ENCODE results near the gene EHD1. TPM values are rescaled to one million over a fixed set of nuclear protein-coding genes. Genes with fewer than 3 reads are reported as not detected.

The EHD1 gene
- total and polyA plus RNA-seq, 4 donors = 14.4 to 122 (median 45.3) TPM

DNA sequence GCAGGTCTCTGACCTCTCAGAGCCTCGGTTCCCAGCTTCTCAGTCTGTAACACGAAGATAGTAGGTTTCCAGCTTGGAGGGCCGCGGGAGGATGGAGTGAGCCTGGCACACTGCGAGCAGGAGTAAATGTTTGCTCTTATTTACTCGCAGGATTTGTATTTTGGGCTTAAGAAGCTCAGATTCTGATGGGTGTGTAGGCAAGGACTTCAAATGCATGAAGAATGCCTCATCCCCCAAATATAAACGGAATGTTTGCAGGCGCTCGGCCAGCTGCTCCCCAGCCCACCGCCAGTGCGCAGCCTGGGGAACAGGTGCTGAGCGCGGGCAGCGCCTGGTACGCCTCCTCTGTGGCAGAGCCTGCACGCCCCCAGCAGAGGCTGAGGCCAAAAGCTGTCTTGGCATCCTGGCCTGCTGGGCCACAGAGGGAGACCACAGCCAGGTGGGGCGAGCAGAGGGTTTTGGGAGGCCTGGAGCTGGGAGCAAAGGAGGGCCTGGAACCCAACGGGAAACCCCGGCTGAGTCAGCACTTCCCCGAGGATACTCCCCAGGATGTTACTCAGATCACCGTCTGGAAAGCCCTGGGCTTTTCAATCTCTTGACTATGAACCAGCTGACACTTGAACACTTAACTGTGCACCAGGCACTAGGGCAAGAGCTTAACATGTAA lies 9.4 kb downstream of the EHD1 start:
- H3K27ac ChIP-seq (ENCODE audit: low read depth in 1 of 2, low read length in 2 of 2) = peak overlapping the region; percentile 5 to 75
- DNase-seq (peak; percentile 75 to 88), ATAC-seq (ENCODE audit: low FRiP score) (no peak)
- intact Hi-C loops (cut with DNase I) = no loop called here
- WGBS, 2 donors = 11 to 21% methylated on average over 21 of the region's 21 CpGs
- no peaks in the 10 kb centered on the region for H3K9me3 ChIP-seq (ENCODE audit: control insufficient read depth, low read length)
- no peaks in the 10 kb centered on the region for H3K27me3 ChIP-seq (ENCODE audit: control insufficient read depth in 1 of 2, insufficient read depth in 2 of 2, low read length in 1 of 2)
- peaks cover 0 to 7% of the 10 kb centered on the region in 2 donors for H3K36me3 ChIP-seq (ENCODE audit: control insufficient read depth in 1 of 2, insufficient read depth in 2 of 2, low read length in 1 of 2)
- H3K4me3 ChIP-seq (ENCODE audit: low read length in 2 of 2) = no peak overlapping the region
- H3K4me1 ChIP-seq (ENCODE audit: control insufficient read depth in 1 of 2, insufficient read depth in 2 of 2, low read length in 2 of 2) = peaks cover 0 to 2% of the 10 kb centered on the region in 2 donors

DNA sequence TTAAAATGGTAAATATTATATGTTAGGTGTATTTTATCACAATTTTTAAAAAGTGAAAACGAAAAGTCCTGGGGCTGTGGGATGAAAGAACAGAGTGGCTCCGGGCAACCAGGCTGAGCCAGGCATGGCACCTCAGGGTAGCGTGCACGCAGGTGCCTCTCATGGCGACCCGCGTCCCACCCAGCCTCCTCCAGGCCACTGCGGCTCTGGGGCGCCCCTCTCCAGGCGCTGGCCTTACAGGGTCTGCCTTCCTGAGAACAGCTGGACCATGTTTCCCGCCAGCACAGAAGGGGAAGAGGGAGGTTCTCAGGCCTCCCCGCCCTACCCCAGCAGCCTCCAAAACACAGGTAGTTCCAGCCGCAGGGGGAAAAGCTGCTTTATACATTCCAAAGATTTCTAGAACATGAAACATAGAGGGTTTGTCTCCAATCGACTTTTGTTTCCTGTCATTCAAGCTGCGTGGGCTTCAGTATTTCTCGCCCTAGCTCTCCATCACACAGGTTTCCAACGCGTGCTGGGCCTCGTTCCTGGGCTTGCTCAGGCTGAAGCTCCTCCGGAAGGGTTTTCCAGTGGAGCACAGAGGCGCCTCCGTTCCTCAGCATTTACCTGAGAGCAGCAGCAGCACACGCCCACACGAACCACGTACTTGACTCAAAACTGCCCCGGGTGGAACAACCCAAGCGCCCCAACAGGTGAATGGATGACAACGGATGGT lies 10.5 kb downstream of the EHD1 start:
- Histone ChIP-seq H3K36me3 (ENCODE audit: control insufficient read depth in 1 of 2, insufficient read depth in 2 of 2, low read length in 1 of 2) (peaks cover 0 to 2% of the 10 kb centered on the region in 2 donors), H3K4me3 (ENCODE audit: low read length in 2 of 2) (no peak overlapping the region), H3K9me3 (ENCODE audit: control insufficient read depth, low read length) (no peaks in the 10 kb centered on the region), H3K4me1 (ENCODE audit: control insufficient read depth in 1 of 2, insufficient read depth in 2 of 2, low read length in 2 of 2) (peaks cover 0 to 2% of the 10 kb centered on the region in 2 donors), H3K27ac (ENCODE audit: low read depth in 1 of 2, low read length in 2 of 2) (peak overlapping the region in 1 of 2 donors; percentile 31), H3K27me3 (ENCODE audit: control insufficient read depth in 1 of 2, insufficient read depth in 2 of 2, low read length in 1 of 2) (no peaks in the 10 kb centered on the region)
- DNase-seq (no peak), ATAC-seq (ENCODE audit: low FRiP score) (no peak)
- intact Hi-C loops (cut with DNase I) = no loop called here
- WGBS, 2 donors = 83 to 86% methylated on average over 28 of the region's 28 CpGs

DNA sequence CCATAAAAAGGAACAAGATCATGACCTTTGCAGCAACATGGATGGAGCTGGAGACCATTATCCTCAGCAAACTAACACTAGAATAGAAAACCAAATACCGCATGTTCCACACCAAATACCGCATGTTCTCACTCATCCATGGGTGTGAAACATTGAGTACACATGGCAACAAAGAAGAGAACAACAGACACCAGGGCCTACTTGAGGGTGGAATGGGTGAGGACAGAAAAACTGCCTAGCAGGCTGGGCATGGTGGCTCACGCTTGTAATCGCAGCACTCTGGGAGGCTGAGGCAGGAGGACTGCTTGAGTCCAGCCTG lies 12.3 kb downstream of the EHD1 start:
- DNase-seq (no peak), ATAC-seq (ENCODE audit: low FRiP score) (no peak)
- no peaks in the 10 kb centered on the region for H3K36me3 ChIP-seq (ENCODE audit: control insufficient read depth in 1 of 2, insufficient read depth in 2 of 2, low read length in 1 of 2)
- no peaks in the 10 kb centered on the region for H3K9me3 ChIP-seq (ENCODE audit: control insufficient read depth, low read length)
- 94 to 98% methylated on average over 4 of the region's 4 CpGs for WGBS, 2 donors
- H3K27ac ChIP-seq (ENCODE audit: low read depth in 1 of 2, low read length in 2 of 2) = peak overlapping the region in 1 of 2 donors; percentile 80
- H3K4me3 ChIP-seq (ENCODE audit: low read length in 2 of 2) = no peak overlapping the region
- intact Hi-C loops (cut with DNase I) = no loop called here
- no peaks in the 10 kb centered on the region for H3K27me3 ChIP-seq (ENCODE audit: control insufficient read depth in 1 of 2, insufficient read depth in 2 of 2, low read length in 1 of 2)
- H3K4me1 ChIP-seq (ENCODE audit: control insufficient read depth in 1 of 2, insufficient read depth in 2 of 2, low read length in 2 of 2) = no peaks in the 10 kb centered on the region

DNA sequence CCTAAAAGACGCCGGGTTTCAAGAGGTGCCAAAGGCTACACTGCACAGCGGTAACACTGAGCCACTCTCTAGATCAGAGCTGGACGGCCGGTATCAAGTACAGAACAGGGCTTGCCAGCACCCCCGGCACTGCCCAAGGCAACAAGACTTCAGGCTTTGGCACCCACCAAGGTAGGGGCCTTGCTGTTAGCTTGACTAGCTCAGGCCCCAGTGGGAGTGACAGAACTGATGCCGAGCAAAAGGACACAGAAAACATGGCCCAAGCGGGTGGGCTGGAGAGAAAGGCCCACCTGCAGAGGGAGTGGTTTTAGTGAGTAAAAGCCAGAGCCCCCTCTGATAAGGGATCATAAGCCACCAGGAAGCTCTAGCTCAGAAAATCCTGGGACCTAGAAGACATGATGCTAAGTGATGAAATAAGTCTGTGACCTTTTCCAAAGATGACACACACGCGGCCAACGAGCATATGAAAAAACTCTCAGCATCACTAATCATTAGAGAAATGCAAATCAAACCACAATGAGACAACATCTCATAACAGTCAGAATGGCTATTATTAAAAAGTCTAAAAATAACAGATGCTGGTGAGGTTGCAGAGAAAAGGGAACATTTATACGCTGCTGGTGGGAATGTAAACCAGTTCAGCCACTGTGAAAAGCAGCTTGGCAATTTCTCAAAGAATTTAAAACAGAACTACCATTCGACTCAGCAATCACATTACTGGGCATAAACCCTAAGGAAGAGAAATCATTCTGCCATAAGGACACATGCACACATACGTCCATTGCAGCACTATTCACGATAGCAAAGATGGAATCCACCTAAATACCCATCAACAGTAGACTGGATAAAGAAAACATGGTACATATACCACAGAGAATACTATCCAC lies 12.9 kb downstream of the EHD1 start:
- no peaks in the 10 kb centered on the region for H3K9me3 ChIP-seq (ENCODE audit: control insufficient read depth, low read length)
- no peaks in the 10 kb centered on the region for H3K4me1 ChIP-seq (ENCODE audit: control insufficient read depth in 1 of 2, insufficient read depth in 2 of 2, low read length in 2 of 2)
- peak overlapping the region; percentile 90 to 96 for H3K27ac ChIP-seq (ENCODE audit: low read depth in 1 of 2, low read length in 2 of 2)
- ATAC-seq (ENCODE audit: low FRiP score) (peak; percentile 56), DNase-seq (no peak)
- no peaks in the 10 kb centered on the region for H3K36me3 ChIP-seq (ENCODE audit: control insufficient read depth in 1 of 2, insufficient read depth in 2 of 2, low read length in 1 of 2)
- no peaks in the 10 kb centered on the region for H3K27me3 ChIP-seq (ENCODE audit: control insufficient read depth in 1 of 2, insufficient read depth in 2 of 2, low read length in 1 of 2)
- 5 to 8% methylated on average over 15 of the region's 15 CpGs for WGBS, 2 donors
- peak overlapping the region in 1 of 2 donors; percentile 5 for H3K4me3 ChIP-seq (ENCODE audit: low read length in 2 of 2)
- intact Hi-C loops (cut with DNase I) = no loop called here

DNA sequence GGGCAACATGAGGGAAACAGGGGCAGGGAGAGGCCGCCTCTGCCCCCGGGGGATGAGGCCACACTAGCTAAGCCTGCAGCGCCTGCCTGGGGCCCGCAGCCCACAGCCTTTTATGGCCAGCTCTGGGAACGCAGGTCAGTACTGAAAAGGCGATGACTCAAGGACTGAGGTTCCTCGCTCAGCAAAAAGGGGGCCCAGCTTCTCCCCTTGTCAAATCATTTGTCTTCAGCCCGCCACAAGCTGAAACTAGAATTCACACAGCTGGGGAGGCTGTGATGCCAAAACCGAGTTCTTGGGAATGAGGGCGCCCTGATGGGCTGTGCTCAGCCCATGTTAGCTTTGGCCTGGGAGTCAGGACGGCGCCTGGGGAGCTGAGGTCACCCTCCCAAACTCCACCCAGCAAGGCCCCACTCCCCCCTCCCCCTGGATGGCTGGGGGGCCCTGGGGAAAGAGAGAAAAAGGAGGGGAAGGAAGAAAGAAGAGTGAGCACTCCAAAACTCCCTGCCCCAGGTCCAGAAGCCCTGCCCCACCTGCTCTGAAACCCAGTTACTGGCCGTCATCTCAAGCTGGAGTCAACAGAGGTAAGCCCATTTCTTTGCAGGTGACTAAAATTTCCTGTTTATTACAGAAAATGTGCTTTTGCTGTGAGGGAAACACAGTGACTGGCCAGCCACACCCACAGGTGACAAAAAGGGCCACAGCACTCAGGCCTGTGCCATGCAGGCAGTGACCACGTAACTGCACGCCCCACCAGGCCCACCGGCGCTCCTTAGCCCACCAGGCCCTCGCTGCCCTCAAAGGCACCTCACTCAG lies 13.7 kb downstream of the EHD1 start:
- intact Hi-C loops (cut with DNase I) = no loop called here
- H3K27me3 ChIP-seq (ENCODE audit: control insufficient read depth in 1 of 2, insufficient read depth in 2 of 2, low read length in 1 of 2) = no peaks in the 10 kb centered on the region
- H3K36me3 ChIP-seq (ENCODE audit: control insufficient read depth in 1 of 2, insufficient read depth in 2 of 2, low read length in 1 of 2) = no peaks in the 10 kb centered on the region
- peak overlapping the region; percentile 90 to 96 for H3K27ac ChIP-seq (ENCODE audit: low read depth in 1 of 2, low read length in 2 of 2)
- WGBS, 2 donors = 2 to 5% methylated on average over 18 of the region's 18 CpGs
- ATAC-seq (ENCODE audit: low FRiP score) (peak; percentile 91), DNase-seq (peak; percentile 92 to 93)
- no peaks in the 10 kb centered on the region for H3K4me1 ChIP-seq (ENCODE audit: control insufficient read depth in 1 of 2, insufficient read depth in 2 of 2, low read length in 2 of 2)
- H3K4me3 ChIP-seq (ENCODE audit: low read length in 2 of 2) = no peak overlapping the region
- no peaks in the 10 kb centered on the region for H3K9me3 ChIP-seq (ENCODE audit: control insufficient read depth, low read length)

DNA sequence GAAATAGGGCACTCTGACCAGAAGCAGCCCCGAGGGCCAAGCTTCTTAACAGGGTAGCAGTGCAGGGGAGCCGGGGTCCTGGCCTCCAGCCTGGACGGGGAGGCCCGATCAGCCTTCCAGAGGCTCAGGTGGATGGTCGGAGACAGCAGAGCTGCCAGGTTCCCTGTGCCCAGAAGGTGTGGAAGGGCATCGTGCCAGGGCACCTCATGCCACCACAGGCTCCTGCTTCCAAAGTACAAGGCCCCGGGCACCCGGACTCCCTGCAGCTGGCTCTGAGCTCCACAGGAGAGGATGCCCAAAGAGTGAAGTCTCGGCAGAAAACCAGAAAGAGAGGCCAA lies 14.3 kb downstream of the EHD1 start:
- WGBS, 2 donors = 0 to 4% methylated on average over 9 of the region's 9 CpGs
- intact Hi-C loops (cut with DNase I) = no loop called here
- H3K4me3 ChIP-seq (ENCODE audit: low read length in 2 of 2) = no peak overlapping the region
- peak overlapping the region; percentile 90 to 96 for H3K27ac ChIP-seq (ENCODE audit: low read depth in 1 of 2, low read length in 2 of 2)
- ATAC-seq (ENCODE audit: low FRiP score) (peak; percentile 15), DNase-seq (no peak)
- H3K9me3 ChIP-seq (ENCODE audit: control insufficient read depth, low read length) = no peaks in the 10 kb centered on the region
- no peaks in the 10 kb centered on the region for H3K27me3 ChIP-seq (ENCODE audit: control insufficient read depth in 1 of 2, insufficient read depth in 2 of 2, low read length in 1 of 2)
- H3K4me1 ChIP-seq (ENCODE audit: control insufficient read depth in 1 of 2, insufficient read depth in 2 of 2, low read length in 2 of 2) = no peaks in the 10 kb centered on the region
- no peaks in the 10 kb centered on the region for H3K36me3 ChIP-seq (ENCODE audit: control insufficient read depth in 1 of 2, insufficient read depth in 2 of 2, low read length in 1 of 2)

DNA sequence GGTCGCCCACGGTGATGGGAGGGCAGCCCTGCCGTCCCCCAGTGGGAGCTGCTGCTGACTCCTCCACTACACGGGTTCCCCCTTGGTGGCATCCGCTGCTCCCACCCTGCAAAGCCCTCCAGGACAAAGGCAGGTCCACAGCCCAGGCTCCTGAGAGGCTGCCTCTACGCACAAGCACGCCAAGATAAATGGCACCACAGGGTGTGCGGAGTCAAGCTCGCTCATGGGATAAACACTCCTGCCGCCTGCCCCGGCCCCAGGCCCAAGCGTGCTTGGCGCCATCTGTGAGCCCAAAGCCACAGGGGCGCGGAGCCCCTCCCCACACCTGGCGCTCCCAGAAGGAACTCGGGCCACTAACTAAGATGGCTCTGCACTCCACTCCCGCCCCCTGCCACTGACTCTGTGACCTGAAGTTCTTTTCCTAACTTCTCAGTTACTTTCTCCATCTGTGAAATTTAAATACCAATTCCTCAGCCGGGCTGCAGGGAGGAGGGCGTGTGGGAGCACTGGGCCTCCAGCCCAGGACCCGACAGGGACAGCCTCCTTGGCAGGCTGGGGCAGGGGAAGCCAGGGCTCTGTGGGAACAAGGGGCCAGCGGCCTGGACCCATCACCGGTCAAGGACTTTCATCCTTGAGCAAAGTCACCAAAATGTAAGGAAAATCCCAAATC lies 14.9 kb downstream of the EHD1 start:
- H3K4me1 ChIP-seq (ENCODE audit: control insufficient read depth in 1 of 2, insufficient read depth in 2 of 2, low read length in 2 of 2) = no peaks in the 10 kb centered on the region
- H3K27me3 ChIP-seq (ENCODE audit: control insufficient read depth in 1 of 2, insufficient read depth in 2 of 2, low read length in 1 of 2) = no peaks in the 10 kb centered on the region
- H3K4me3 ChIP-seq (ENCODE audit: low read length in 2 of 2) = no peak overlapping the region
- peak overlapping the region; percentile 90 to 96 for H3K27ac ChIP-seq (ENCODE audit: low read depth in 1 of 2, low read length in 2 of 2)
- intact Hi-C loops (cut with DNase I) = no loop called here
- no peaks in the 10 kb centered on the region for H3K36me3 ChIP-seq (ENCODE audit: control insufficient read depth in 1 of 2, insufficient read depth in 2 of 2, low read length in 1 of 2)
- H3K9me3 ChIP-seq (ENCODE audit: control insufficient read depth, low read length) = no peaks in the 10 kb centered on the region
- no peak for DNase-seq
- WGBS, 2 donors = 4 to 7% methylated on average over 23 of the region's 23 CpGs
- ATAC-seq (ENCODE audit: low FRiP score) = peak; percentile 67

DNA sequence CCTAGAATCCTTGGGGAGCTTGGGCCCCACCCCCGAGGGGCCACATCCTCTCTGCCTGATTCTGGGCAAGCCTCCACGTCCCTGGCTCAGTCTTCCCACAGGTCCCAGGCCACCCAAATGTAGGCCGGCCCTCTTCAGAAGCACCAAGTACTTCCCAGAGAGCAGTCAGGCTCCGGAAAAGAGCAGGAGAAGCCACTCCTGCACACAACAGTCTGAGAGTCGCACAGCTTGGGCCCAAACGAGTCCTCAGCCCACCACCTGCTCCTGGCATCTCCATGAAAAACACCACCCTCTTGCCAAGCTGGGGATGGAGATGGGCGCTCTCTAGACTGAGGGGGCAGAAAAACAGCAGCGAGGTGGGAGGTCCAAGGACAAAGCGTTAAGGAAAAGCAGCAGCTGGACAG lies 15.4 kb downstream of the EHD1 start:
- H3K4me1 ChIP-seq (ENCODE audit: control insufficient read depth in 1 of 2, insufficient read depth in 2 of 2, low read length in 2 of 2) = no peaks in the 10 kb centered on the region
- ATAC-seq (ENCODE audit: low FRiP score) = no peak
- intact Hi-C loops (cut with DNase I) = no loop called here

More for the DNA sequence above, 15.4 kb downstream of the EHD1 start:
- Histone ChIP-seq H3K9me3 (ENCODE audit: control insufficient read depth, low read length) (no peaks in the 10 kb centered on the region), H3K36me3 (ENCODE audit: control insufficient read depth in 1 of 2, insufficient read depth in 2 of 2, low read length in 1 of 2) (no peaks in the 10 kb centered on the region), H3K27me3 (ENCODE audit: control insufficient read depth in 1 of 2, insufficient read depth in 2 of 2, low read length in 1 of 2) (no peaks in the 10 kb centered on the region), H3K4me3 (ENCODE audit: low read length in 2 of 2) (no peak overlapping the region), H3K27ac (ENCODE audit: low read depth in 1 of 2, low read length in 2 of 2) (peak overlapping the region; percentile 90 to 96)
- no peak for DNase-seq
- 1 to 6% methylated on average over 9 of the region's 9 CpGs for WGBS, 2 donors

Data from aorta (tissue), 5 donors.